Keratinocyte (primary cell): ENCODE data around the gene CNN2.

ENCODE experiments used
- EZH2 ChIP-seq: IDR thresholded peaks from one replicate; pipeline ENCODE4 v1.6.1; 2012; ENCODE audit warnings: inconsistent platforms, mild to moderate bottlenecking, low read length, moderate library complexity
- TF ChIP-seq, protein P1 (sequence below), 3 experiments: IDR thresholded peaks in 1 of 3; conservative IDR thresholded peaks in 1 of 3; optimal IDR thresholded peaks in 1 of 3; 2 replicates in 2 of 3; 3 replicates in 1 of 3; pipeline versions ENCODE3 to v1.5.1; 2011; ENCODE audit warnings: low read length in 3 of 3, mild to moderate bottlenecking in 3 of 3, moderate library complexity in 2 of 3, control low read depth in 1 of 3, inconsistent platforms in 1 of 3; ENCODE audit not compliant: insufficient read depth in 2 of 3; ENCODE audit errors: extremely low read depth in 1 of 3

DNA sequence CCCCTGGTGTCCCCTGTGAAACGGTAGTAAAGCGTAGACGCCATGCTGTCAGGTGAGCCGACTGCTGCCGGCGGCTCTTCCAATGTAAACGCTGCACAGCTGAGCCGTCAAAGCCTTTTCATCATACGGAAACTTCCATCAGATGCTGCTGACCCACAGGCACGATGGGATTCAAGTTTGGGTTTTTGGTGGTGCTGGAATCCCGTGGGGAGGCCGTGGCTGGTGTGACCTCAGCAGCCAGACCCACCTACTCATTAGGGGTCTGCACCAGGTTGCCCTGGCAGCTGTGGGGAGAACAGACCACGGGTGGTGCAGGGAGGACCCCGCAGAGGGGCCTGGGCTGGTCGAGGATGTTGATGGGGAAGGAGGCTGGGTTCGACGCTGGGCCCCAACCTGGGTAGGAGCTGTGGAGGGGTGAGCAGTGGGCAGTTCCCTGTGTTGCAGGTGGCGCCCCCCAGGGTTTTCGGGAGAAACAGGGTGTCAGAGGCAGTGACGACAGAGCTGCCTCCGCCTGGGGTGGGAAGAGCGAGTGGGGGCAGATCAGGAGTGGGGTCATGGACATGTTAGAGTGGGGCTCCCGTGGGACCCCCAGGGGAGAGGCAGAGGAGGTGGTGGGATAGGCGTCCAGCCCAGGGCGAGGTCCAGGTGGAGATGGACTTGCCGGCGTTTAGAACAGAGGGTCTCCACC is 19.6 kb upstream of the CNN2 start:
- TF ChIP-seq, protein P1, sequence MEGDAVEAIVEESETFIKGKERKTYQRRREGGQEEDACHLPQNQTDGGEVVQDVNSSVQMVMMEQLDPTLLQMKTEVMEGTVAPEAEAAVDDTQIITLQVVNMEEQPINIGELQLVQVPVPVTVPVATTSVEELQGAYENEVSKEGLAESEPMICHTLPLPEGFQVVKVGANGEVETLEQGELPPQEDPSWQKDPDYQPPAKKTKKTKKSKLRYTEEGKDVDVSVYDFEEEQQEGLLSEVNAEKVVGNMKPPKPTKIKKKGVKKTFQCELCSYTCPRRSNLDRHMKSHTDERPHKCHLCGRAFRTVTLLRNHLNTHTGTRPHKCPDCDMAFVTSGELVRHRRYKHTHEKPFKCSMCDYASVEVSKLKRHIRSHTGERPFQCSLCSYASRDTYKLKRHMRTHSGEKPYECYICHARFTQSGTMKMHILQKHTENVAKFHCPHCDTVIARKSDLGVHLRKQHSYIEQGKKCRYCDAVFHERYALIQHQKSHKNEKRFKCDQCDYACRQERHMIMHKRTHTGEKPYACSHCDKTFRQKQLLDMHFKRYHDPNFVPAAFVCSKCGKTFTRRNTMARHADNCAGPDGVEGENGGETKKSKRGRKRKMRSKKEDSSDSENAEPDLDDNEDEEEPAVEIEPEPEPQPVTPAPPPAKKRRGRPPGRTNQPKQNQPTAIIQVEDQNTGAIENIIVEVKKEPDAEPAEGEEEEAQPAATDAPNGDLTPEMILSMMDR (optimal IDR thresholded peaks at IDR 0.05 in 1 of 3, IDR thresholded peaks at IDR 0.05 in 1 of 3, conservative IDR thresholded peaks at IDR 0.05 in 1 of 3; ENCODE audit: extremely low read depth in 1 of 3, insufficient read depth in 2 of 3, low read length in 3 of 3): no peak
- TF ChIP-seq EZH2: no peak
